GM12878 (cell line): ENCODE results near the gene GRIK4. TPM values are rescaled to one million over a fixed set of nuclear protein-coding genes. Genes with fewer than 3 reads are reported as not detected.

Experiments
- ATAC-seq: fragments of 200-7000 bp; cut with Tn5 transposase; 3 replicates; pipeline ENCODE4 v1.9.1; 2020; ENCODE audit warnings: mild to moderate bottlenecking, moderate library complexity
- BruUV-seq: library from RNA; stranded (reverse); fragments of 400-500 nt; replicated peaks from 2 replicates; lab custom pipeline; 2021; lab: Mats Ljungman, UMichigan
- CTCF ChIA-PET: fragments of 300-600 bp; sonication (Branson Sonifier 250); formaldehyde crosslinking; extraction: SDS; loops from one replicate; lab custom pipeline; 2021; ENCODE audit warnings: inconsistent platforms; lab: Yijun Ruan, JAX
- POLR2A ChIA-PET: fragments of 350-600 bp; formaldehyde crosslinking; extraction: SDS; loops from one replicate; lab custom pipeline; 2021; ENCODE audit warnings: inconsistent platforms; lab: Charles Lee
- RAD21 ChIA-PET: fragments of 300-600 bp; sonication (Branson Sonifier 250); formaldehyde crosslinking; loops from one replicate; lab custom pipeline; 2023; ENCODE audit warnings: antibody characterized with exemption; ENCODE audit not compliant: unreplicated experiment; lab: Charles Lee
- SMC1A ChIA-PET: fragments of 300-600 bp; sonication (Branson Sonifier 250); formaldehyde crosslinking; loops from one replicate; lab custom pipeline; 2023; ENCODE audit not compliant: unreplicated experiment, uncharacterized antibody; lab: Charles Lee
- DNase-seq: peaks from one replicate; pipeline ENCODE4 v3.0.0-alpha.2; 2011; ENCODE audit warnings: low read depth, low spot score
- FAIRE-seq: peaks from 3 replicates; lab custom pipeline; 2011; peaks lifted over from hg19 to GRCh38; lab: Jason Lieb, UNC
- H2AFZ ChIP-seq: 2 replicates; pipeline ENCODE4 v1.6.0; 2011; ENCODE audit warnings: low read depth, low read length, control low read depth; ENCODE audit not compliant: control insufficient read depth
- H3K27ac ChIP-seq: 2 replicates; pipeline ENCODE4 v1.5.1; 2011; ENCODE audit warnings: control low read depth; ENCODE audit not compliant: control insufficient read depth, insufficient read depth
- H3K27me3 ChIP-seq, 2 experiments: replicated peaks in 1 of 2; 2 replicates each; pipeline versions ENCODE4 v1.6.0 to v1.6.1; 2011; ENCODE audit warnings: low read length in 1 of 2; ENCODE audit not compliant: control insufficient read depth in 2 of 2, insufficient read depth in 2 of 2
- H3K36me3 ChIP-seq, 2 experiments: 2 replicates each; pipeline ENCODE4 v1.5.1; 2011; ENCODE audit warnings: low read length in 1 of 2; ENCODE audit not compliant: control insufficient read depth in 2 of 2, insufficient read depth in 2 of 2
- H3K4me1 ChIP-seq: 2 replicates; pipeline ENCODE4 v1.6.1; 2011; ENCODE audit warnings: mild to moderate bottlenecking, low read length, moderate library complexity, mixed read lengths; ENCODE audit not compliant: control insufficient read depth, insufficient read depth
- H3K4me2 ChIP-seq: 2 replicates; pipeline ENCODE4 v1.6.0; 2011; ENCODE audit warnings: control low read depth; ENCODE audit not compliant: control insufficient read depth, insufficient read depth
- H3K4me3 ChIP-seq: fragments of 200-600 bp; sonication (generic); 2 replicates; pipeline ENCODE4 v1.5.1; 2016
- H3K79me2 ChIP-seq: 2 replicates; pipeline ENCODE4 v1.6.0; 2011; ENCODE audit warnings: low read length; ENCODE audit not compliant: control insufficient read depth, insufficient read depth
- H3K9ac ChIP-seq: 2 replicates; pipeline ENCODE4 v1.8.0; 2011; ENCODE audit warnings: low read length, control low read depth, mixed read lengths; ENCODE audit not compliant: control insufficient read depth, insufficient read depth
- H3K9me3 ChIP-seq: replicated peaks from 3 replicates; pipeline ENCODE4 v1.5.1; 2011; ENCODE audit warnings: mild to moderate bottlenecking, low read length; ENCODE audit not compliant: control insufficient read depth, insufficient read depth
- H4K20me1 ChIP-seq: 2 replicates; pipeline ENCODE4 v1.6.0; 2011; ENCODE audit not compliant: control insufficient read depth, insufficient read depth
- NFXL1 ChIP-seq: fragments of 450-650 bp; IDR thresholded peaks from 2 replicates; pipeline ENCODE4 v1.6.1; 2017; ENCODE audit warnings: antibody characterized with exemption, mild to moderate bottlenecking, borderline replicate concordance
- ZNF217 ChIP-seq: fragments of 450-650 bp; IDR thresholded peaks from 2 replicates; pipeline ENCODE4 v1.6.1; 2017; ENCODE audit warnings: antibody characterized with exemption, mild to moderate bottlenecking
- WGBS: methylation state at CpG from one replicate; pipeline ENCODE4 v1.1.6; 2016; ENCODE audit warnings: low lambda C conversion rate; ENCODE audit not compliant: insufficient replicate concordance, insufficient coverage; ENCODE audit errors: missing lambda C conversion rate; 5-methylcytosine and 5-hydroxymethylcytosine counted together
- in situ Hi-C: fragments of 300-500 bp; cut with MboI; formaldehyde crosslinking; loops from 9 replicates; pipeline ENCODE4 v1.14.3; 2018; ENCODE audit warnings: mixed read lengths
- intact Hi-C: fragments of 100-400 bp; cut with micrococcal nuclease; formaldehyde crosslinking; loops from one replicate; pipeline ENCODE4 v1.14.2; 2022; ENCODE audit not compliant: unreplicated experiment
- polyA plus RNA-seq, 11 experiments: library from polyadenylated mRNA; depleted of rRNA in 4 of 11; unstranded in 6 of 11; stranded (reverse) in 5 of 11; fragments of >200 nt; fragmentation: Nextera tagmentation in 4 of 11; fragmentation: Illumina TruSeq in 1 of 11; extraction: Ambion mirVana in 4 of 11; extraction: Trizol in 1 of 11; gene quantifications; 1 replicate in 1 of 11; 2 replicates in 10 of 11; pipeline versions ENCODE4 v1.2.1 to v1.2.3, GENCODE V29; 2011 to 2016; ENCODE audit warnings: inconsistent platforms in 2 of 11, missing spikeins in 2 of 11, low read depth in 1 of 11
- total RNA-seq, 4 experiments: library from RNA; depleted of rRNA in 3 of 4; stranded (reverse); fragments of >200 nt in 3 of 4; fragmentation: Illumina TruSeq in 1 of 4; extraction: Trizol in 1 of 4; gene quantifications; 2 replicates each; pipeline versions ENCODE4 v1.2.1 to v1.2.3, GENCODE V29; 2013 to 2021

GRIK4 gene
- total and polyA plus RNA-seq, 10 of the 15 experiments (the other 5 are each of a cell fraction or from before 2014, with no cell fraction given) = 0.33 to 3.6 (median 0.72) TPM

- in situ Hi-C loops = loop anchor here (10.0 kb wide), 1 partner anchor 173 kb away; no protein-coding TSS in a partner anchor
- no peaks in the 10 kb centered on the region for H3K9me3 ChIP-seq
These were observed 531 bp downstream of the GRIK4 start for GRCh38 chr11:120511820-120512738.

More at GRCh38 chr11:120511820-120512738, 531 bp downstream of the GRIK4 start:
- DNase-seq (no peak), FAIRE-seq (no peak), ATAC-seq (no peak)
- Histone ChIP-seq H3K4me1 (no peaks in the 10 kb centered on the region; the same call in 1 of the 2 replicates), H3K79me2 (no peaks in the 10 kb centered on the region), H3K27me3 (no peaks in the 10 kb centered on the region), H3K4me3 (peak overlapping the region; percentile 16; the same call in 1 of the 2 replicates), H3K27ac (no peak overlapping the region), H3K9ac (no peak overlapping the region), H2AFZ (no peak overlapping the region), H4K20me1 (no peaks in the 10 kb centered on the region; the same call in 1 of the 2 replicates), H3K4me2 (peak overlapping the region; percentile 14; the same call in 1 of the 2 replicates), H3K36me3 (no peaks in the 10 kb centered on the region; a peak in 1 of 4 replicates)
- 16% methylated on average over 24 of the region's 73 CpGs for WGBS
- ChIA-PET CTCF (interaction anchor here (1.0 to 8.9 kb wide), 16 partner anchors 9 to 682 kb away, joined by 3 to 95 read pairs (median 7); partner anchors contain the start of gene ARHGEF12), POLR2A (no interaction called here), RAD21 (interaction anchor here (0.5 to 5.0 kb wide), 14 partner anchors 23 to 441 kb away, joined by 3 to 64 read pairs (median 4); no protein-coding TSS in a partner anchor), SMC1A (interaction anchor here (0.7 to 5.1 kb wide), 6 partner anchors 115 to 416 kb away, joined by 3 to 32 read pairs (median 4); no protein-coding TSS in a partner anchor)
- BruUV-seq = no TSS peak
- intact Hi-C loops = loop anchor here (1.0 to 5.0 kb wide), 9 partner anchors 101 to 683 kb away; no protein-coding TSS in a partner anchor
- TF ChIP-seq ZNF217 = no peak
- 0 out of 2 replicates have a peak, but pooled peaks have one; percentile 57 for TF ChIP-seq NFXL1
